ENCODE measurements around the gene RDH14.

DNA sequence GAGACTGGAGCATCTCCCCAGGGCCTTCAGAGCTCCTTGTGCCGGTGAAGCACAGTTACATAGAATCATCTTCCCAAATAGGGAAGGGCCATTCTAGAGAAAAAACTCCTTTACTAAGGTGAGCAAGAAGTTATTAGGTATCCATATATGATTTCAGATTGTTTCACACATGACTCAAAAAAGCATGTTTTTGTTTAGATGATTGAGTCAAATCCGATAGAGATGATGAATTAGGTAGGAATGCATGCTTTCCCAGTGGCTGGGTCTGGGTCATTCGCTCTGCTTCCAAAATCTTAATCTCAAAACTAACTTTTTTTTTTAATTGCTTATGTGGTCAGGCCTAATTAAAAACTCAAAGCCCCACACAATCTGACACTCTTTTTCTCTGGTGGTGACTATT, 25.1 kb upstream of the RDH14 start:
- TF ChIP-seq CTCF (conservative IDR thresholded peaks at IDR 0.05; ENCODE audit: low read depth, low read length) (no peak), EZH2phosphoT487 (IDR thresholded peaks at IDR 0.05; ENCODE audit: borderline replicate concordance, low read length) (no peak), EZH2 (IDR thresholded peaks at IDR 0.05; ENCODE audit: low read length, unreplicated experiment) (no peak)

Data from PC-3 (cell line).